ENCODE measurements around the gene CHCHD6.

CHCHD6 gene

GRCh38 chr3:126828306-126828705 lies 124.3 kb downstream of the CHCHD6 start:
- TF ChIP-seq, protein P1, sequence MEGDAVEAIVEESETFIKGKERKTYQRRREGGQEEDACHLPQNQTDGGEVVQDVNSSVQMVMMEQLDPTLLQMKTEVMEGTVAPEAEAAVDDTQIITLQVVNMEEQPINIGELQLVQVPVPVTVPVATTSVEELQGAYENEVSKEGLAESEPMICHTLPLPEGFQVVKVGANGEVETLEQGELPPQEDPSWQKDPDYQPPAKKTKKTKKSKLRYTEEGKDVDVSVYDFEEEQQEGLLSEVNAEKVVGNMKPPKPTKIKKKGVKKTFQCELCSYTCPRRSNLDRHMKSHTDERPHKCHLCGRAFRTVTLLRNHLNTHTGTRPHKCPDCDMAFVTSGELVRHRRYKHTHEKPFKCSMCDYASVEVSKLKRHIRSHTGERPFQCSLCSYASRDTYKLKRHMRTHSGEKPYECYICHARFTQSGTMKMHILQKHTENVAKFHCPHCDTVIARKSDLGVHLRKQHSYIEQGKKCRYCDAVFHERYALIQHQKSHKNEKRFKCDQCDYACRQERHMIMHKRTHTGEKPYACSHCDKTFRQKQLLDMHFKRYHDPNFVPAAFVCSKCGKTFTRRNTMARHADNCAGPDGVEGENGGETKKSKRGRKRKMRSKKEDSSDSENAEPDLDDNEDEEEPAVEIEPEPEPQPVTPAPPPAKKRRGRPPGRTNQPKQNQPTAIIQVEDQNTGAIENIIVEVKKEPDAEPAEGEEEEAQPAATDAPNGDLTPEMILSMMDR (IDR thresholded peaks at IDR 0.05), result no peak
- Histone ChIP-seq H3K36me3 (no peaks in the 10 kb centered on the region), H3K4me1 (no peaks in the 10 kb centered on the region), H3K4me3 (no peak overlapping the region), H3K9me3 (no peaks in the 10 kb centered on the region), H3K27ac (no peak overlapping the region), H3K27me3 (no peaks in the 10 kb centered on the region)
- intact Hi-C loops (cut with DNase I; ENCODE audit: low total_unique reads), result no loop called here
- DNase-seq, result peak; percentile 65 to 77

- intact Hi-C loops (cut with DNase I; ENCODE audit: low total_unique reads), result no loop called here
- no peak for DNase-seq
- Histone ChIP-seq H3K27me3 (no peaks in the 10 kb centered on the region), H3K9me3 (no peaks in the 10 kb centered on the region), H3K27ac (no peak overlapping the region), H3K36me3 (no peaks in the 10 kb centered on the region), H3K4me1 (no peaks in the 10 kb centered on the region), H3K4me3 (no peak overlapping the region)
- TF ChIP-seq, protein P1 (IDR thresholded peaks at IDR 0.05), result no peak
Measured at GRCh38 chr3:126832933-126833332, 128.9 kb downstream of the CHCHD6 start.

GRCh38 chr3:126834596-126835471 lies 130.8 kb downstream of the CHCHD6 start:
- TF ChIP-seq, protein P1 (IDR thresholded peaks at IDR 0.05), result no peak
- no peaks in the 10 kb centered on the region for H3K9me3 ChIP-seq
- no peak overlapping the region for H3K27ac ChIP-seq
- no peak overlapping the region for H3K4me3 ChIP-seq
- DNase-seq, result no peak
- H3K36me3 ChIP-seq, result no peaks in the 10 kb centered on the region
- no peaks in the 10 kb centered on the region for H3K27me3 ChIP-seq
- intact Hi-C loops (cut with DNase I; ENCODE audit: low total_unique reads), result no loop called here
- H3K4me1 ChIP-seq, result no peaks in the 10 kb centered on the region

DNA sequence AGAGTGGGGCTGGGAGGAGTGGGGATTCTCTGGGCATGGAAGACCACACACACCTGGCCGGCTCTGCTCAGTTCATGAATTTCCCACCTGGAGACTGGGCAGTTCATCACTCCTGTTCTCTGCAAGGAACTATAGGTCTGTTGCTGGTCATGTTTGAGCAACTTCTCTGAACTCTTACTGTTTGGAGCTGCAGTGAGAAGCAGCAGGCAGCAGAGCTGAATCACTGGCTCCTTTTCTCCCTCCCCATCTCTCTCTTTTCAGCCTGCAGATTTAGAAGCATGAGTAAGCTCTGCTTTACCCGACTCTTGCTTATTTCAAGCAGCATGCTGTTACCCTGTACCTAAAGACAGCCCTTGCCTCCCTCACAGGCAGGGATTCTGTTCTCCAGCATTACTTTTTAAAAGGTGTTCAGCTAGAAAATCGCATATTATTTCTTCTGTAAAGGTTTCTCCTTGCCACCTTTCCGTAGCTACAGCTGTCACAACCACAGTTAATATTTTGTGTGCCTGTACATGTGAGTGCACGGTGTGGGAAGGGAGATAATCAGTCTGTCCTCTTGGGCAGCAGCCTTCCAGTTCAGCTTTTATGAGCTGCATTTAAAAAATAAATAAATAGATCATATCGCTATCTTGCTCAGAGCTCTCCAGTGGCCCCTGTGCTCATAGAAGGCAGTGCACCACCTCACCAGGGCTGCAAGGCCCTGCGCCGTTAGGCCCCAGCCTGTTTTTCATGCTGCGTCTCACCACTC lies 131.6 kb downstream of the CHCHD6 start:
- H3K27me3 ChIP-seq, result no peaks in the 10 kb centered on the region
- DNase-seq, result no peak

DNA sequence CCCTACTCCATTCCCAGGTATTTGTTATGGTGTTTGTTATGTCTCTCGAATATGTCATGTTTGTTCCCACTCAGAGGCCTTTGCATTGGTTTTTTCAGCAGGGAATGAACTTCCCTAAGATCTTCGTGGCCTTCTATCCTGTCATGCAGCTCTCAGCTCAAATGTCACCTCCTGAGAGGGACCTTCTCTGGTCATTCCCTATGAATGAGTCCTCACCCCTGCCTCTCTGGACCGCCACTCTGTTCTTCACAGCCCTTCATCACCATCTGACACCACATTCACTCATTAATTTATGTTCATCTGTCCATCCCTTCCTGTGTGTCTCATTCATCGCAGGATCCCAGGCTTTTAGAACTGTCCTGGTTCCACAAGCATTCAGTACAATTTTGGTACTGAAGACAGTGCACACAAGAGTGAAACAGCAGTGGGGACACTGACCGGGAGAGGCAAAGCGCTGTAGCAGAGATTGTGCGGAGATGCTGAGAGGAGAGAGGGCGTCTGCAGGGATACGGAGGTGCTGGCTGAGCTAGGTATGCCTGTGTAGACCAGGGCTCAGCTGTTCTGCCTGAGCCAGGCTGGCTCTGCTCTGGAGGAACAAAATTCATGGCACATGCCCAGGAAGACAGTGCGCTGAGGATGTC lies 132.3 kb downstream of the CHCHD6 start:
- H3K27me3 ChIP-seq, result no peaks in the 10 kb centered on the region
- DNase-seq, result no peak
- H3K9me3 ChIP-seq, result no peaks in the 10 kb centered on the region
- intact Hi-C loops (cut with DNase I; ENCODE audit: low total_unique reads), result no loop called here
- TF ChIP-seq, protein P1 (IDR thresholded peaks at IDR 0.05), result no peak
- no peaks in the 10 kb centered on the region for H3K4me1 ChIP-seq
- H3K27ac ChIP-seq, result no peak overlapping the region
- H3K4me3 ChIP-seq, result no peak overlapping the region
- no peaks in the 10 kb centered on the region for H3K36me3 ChIP-seq

More for the DNA sequence above, 131.6 kb downstream of the CHCHD6 start:
- Histone ChIP-seq H3K27ac (no peak overlapping the region), H3K4me1 (no peaks in the 10 kb centered on the region), H3K4me3 (no peak overlapping the region), H3K36me3 (no peaks in the 10 kb centered on the region), H3K9me3 (no peaks in the 10 kb centered on the region)
- TF ChIP-seq, protein P1 (IDR thresholded peaks at IDR 0.05), result no peak
- intact Hi-C loops (cut with DNase I; ENCODE audit: low total_unique reads), result no loop called here
